ENCODE results near the gene RBM17. TPM values are rescaled to one million over a fixed set of nuclear protein-coding genes. Genes with fewer than 3 reads are reported as not detected.

RBM17 gene
- total RNA-seq, 1 donor from 2014 or later: 112 TPM

- Mint-ChIP-seq H3K4me3 (no peak overlapping the region), H3K9me3 (no peaks in the 10 kb centered on the region), H3K27me3 (ENCODE audit: low read depth) (peaks cover 70% of the 10 kb centered on the region), H3K4me1 (no peaks in the 10 kb centered on the region), H3K36me3 (no peaks in the 10 kb centered on the region), H3K27ac (no peak overlapping the region)
- no peak for TF ChIP-seq CTCF (IDR thresholded peaks at IDR 0.05; ENCODE audit: unreplicated experiment)
- no peak for DNase-seq (ENCODE audit: low spot score in 2 of 2, unreplicated experiment in 2 of 2)
These were observed 34.0 kb upstream of the RBM17 start for GRCh38 chr10:6054884-6055283.

GRCh38 chr10:6055929-6056328, 32.9 kb upstream of the RBM17 start:
- Mint-ChIP-seq H3K36me3 (no peaks in the 10 kb centered on the region), H3K9me3 (no peaks in the 10 kb centered on the region), H3K4me3 (no peak overlapping the region), H3K4me1 (no peaks in the 10 kb centered on the region), H3K27ac (no peak overlapping the region), H3K27me3 (ENCODE audit: low read depth) (peaks cover 64% of the 10 kb centered on the region)
- no peak for TF ChIP-seq CTCF (IDR thresholded peaks at IDR 0.05; ENCODE audit: unreplicated experiment)
- DNase-seq (ENCODE audit: low spot score in 2 of 2, unreplicated experiment in 2 of 2): no peak

- DNase-seq (ENCODE audit: low spot score in 2 of 2, unreplicated experiment in 2 of 2): no peak
- no peak overlapping the region for H3K4me3 Mint-ChIP-seq
- TF ChIP-seq CTCF (IDR thresholded peaks at IDR 0.05; ENCODE audit: unreplicated experiment): no peak
- no peak overlapping the region for H3K27ac Mint-ChIP-seq
- H3K36me3 Mint-ChIP-seq: no peaks in the 10 kb centered on the region
- no peaks in the 10 kb centered on the region for H3K9me3 Mint-ChIP-seq
- peaks cover 60% of the 10 kb centered on the region for H3K27me3 Mint-ChIP-seq (ENCODE audit: low read depth)
- no peaks in the 10 kb centered on the region for H3K4me1 Mint-ChIP-seq
These were observed 32.3 kb upstream of the RBM17 start for GRCh38 chr10:6056411-6057135.

- no peak overlapping the region for H3K4me3 Mint-ChIP-seq
- no peak overlapping the region for H3K27ac Mint-ChIP-seq
- DNase-seq (ENCODE audit: low spot score in 2 of 2, unreplicated experiment in 2 of 2): no peak
- H3K36me3 Mint-ChIP-seq: no peaks in the 10 kb centered on the region
- H3K27me3 Mint-ChIP-seq (ENCODE audit: low read depth): peaks cover 51% of the 10 kb centered on the region
- no peaks in the 10 kb centered on the region for H3K4me1 Mint-ChIP-seq
- TF ChIP-seq CTCF (IDR thresholded peaks at IDR 0.05; ENCODE audit: unreplicated experiment): no peak
- no peaks in the 10 kb centered on the region for H3K9me3 Mint-ChIP-seq
These were observed 30.0 kb upstream of the RBM17 start for GRCh38 chr10:6058682-6059475.

GRCh38 chr10:6059506-6059905, 29.3 kb upstream of the RBM17 start:
- Mint-ChIP-seq H3K27ac (no peak overlapping the region), H3K36me3 (no peaks in the 10 kb centered on the region), H3K27me3 (ENCODE audit: low read depth) (peaks cover 47% of the 10 kb centered on the region), H3K4me1 (no peaks in the 10 kb centered on the region), H3K4me3 (no peak overlapping the region), H3K9me3 (no peaks in the 10 kb centered on the region)
- TF ChIP-seq CTCF (IDR thresholded peaks at IDR 0.05; ENCODE audit: unreplicated experiment): no peak
- DNase-seq (ENCODE audit: low spot score in 2 of 2, unreplicated experiment in 2 of 2): no peak

Measured in mesothelial cell of epicardium (in vitro differentiated cells).